KOPT-K1 (cell line): ENCODE results near the gene ART5.

Source experiments
- H3K27ac ChIP-seq: fragments of 200-600 bp; sonication (generic); 2 replicates; pipeline ENCODE4 v1.5.1; 2016; ENCODE audit warnings: antibody characterized with exemption, mild to moderate bottlenecking, low read depth, low read length; ENCODE audit not compliant: poor library complexity, severe bottlenecking
- H3K36me3 ChIP-seq: fragments of 200-600 bp; sonication (generic); 2 replicates; pipeline ENCODE4 v1.5.1; 2017; ENCODE audit warnings: antibody characterized with exemption, mild to moderate bottlenecking, low read length, moderate library complexity; ENCODE audit not compliant: insufficient read depth
- H3K9me3 ChIP-seq: fragments of 200-600 bp; sonication (generic); 2 replicates; pipeline ENCODE4 v1.5.1; 2017; ENCODE audit warnings: antibody characterized with exemption, low read length, mild to moderate bottlenecking; ENCODE audit not compliant: insufficient read depth, poor library complexity, severe bottlenecking

ART5 gene

GRCh38 chr11:3642071-3642951 lies 519 bp upstream of the ART5 start:
- Histone ChIP-seq H3K36me3 (no peaks in the 10 kb centered on the region), H3K27ac (no peak overlapping the region), H3K9me3 (peaks cover 29% of the 10 kb centered on the region)

GRCh38 chr11:3641191-3641590 lies 601 bp downstream of the ART5 start:
- peaks cover 29% of the 10 kb centered on the region for H3K9me3 ChIP-seq
- H3K36me3 ChIP-seq = no peaks in the 10 kb centered on the region
- no peak overlapping the region for H3K27ac ChIP-seq

GRCh38 chr11:3639841-3640240 lies 2.0 kb downstream of the ART5 start:
- H3K36me3 ChIP-seq = no peaks in the 10 kb centered on the region
- H3K27ac ChIP-seq = no peak overlapping the region
- peaks cover 20% of the 10 kb centered on the region for H3K9me3 ChIP-seq

- Histone ChIP-seq H3K9me3 (peaks cover 6% of the 10 kb centered on the region), H3K27ac (no peak overlapping the region), H3K36me3 (no peaks in the 10 kb centered on the region)
Observed at GRCh38 chr11:3638513-3638912, 3.3 kb downstream of the ART5 start.

- no peak overlapping the region for H3K27ac ChIP-seq
- no peaks in the 10 kb centered on the region for H3K9me3 ChIP-seq
- H3K36me3 ChIP-seq = no peaks in the 10 kb centered on the region
Observed at GRCh38 chr11:3637201-3637600, 4.6 kb downstream of the ART5 start.

GRCh38 chr11:3635641-3636375 lies 6.0 kb downstream of the ART5 start:
- Histone ChIP-seq H3K9me3 (no peaks in the 10 kb centered on the region), H3K27ac (no peak overlapping the region), H3K36me3 (no peaks in the 10 kb centered on the region)

GRCh38 chr11:3632070-3632660 lies 9.6 kb downstream of the ART5 start:
- no peaks in the 10 kb centered on the region for H3K9me3 ChIP-seq
- H3K36me3 ChIP-seq = no peaks in the 10 kb centered on the region
- no peak overlapping the region for H3K27ac ChIP-seq

- H3K9me3 ChIP-seq = no peaks in the 10 kb centered on the region
- no peak overlapping the region for H3K27ac ChIP-seq
Observed at GRCh38 chr11:3631331-3631730, 10.5 kb downstream of the ART5 start.

GRCh38 chr11:3627291-3627690 lies 14.5 kb downstream of the ART5 start:
- H3K36me3 ChIP-seq = no peaks in the 10 kb centered on the region
- no peak overlapping the region for H3K27ac ChIP-seq
- H3K9me3 ChIP-seq = no peaks in the 10 kb centered on the region

More at GRCh38 chr11:3631331-3631730, 10.5 kb downstream of the ART5 start:
- H3K36me3 ChIP-seq = no peaks in the 10 kb centered on the region

GRCh38 chr11:3626250-3626960 lies 15.4 kb downstream of the ART5 start:
- Histone ChIP-seq H3K9me3 (no peaks in the 10 kb centered on the region), H3K36me3 (no peaks in the 10 kb centered on the region), H3K27ac (no peak overlapping the region)

- Histone ChIP-seq H3K36me3 (no peaks in the 10 kb centered on the region), H3K27ac (no peak overlapping the region)
Observed at GRCh38 chr11:3623767-3624458, 17.9 kb downstream of the ART5 start.

GRCh38 chr11:3623121-3623520 lies 18.7 kb downstream of the ART5 start:
- Histone ChIP-seq H3K27ac (no peak overlapping the region), H3K36me3 (no peaks in the 10 kb centered on the region), H3K9me3 (no peaks in the 10 kb centered on the region)

More at GRCh38 chr11:3623767-3624458, 17.9 kb downstream of the ART5 start:
- H3K9me3 ChIP-seq = no peaks in the 10 kb centered on the region

- H3K9me3 ChIP-seq = no peaks in the 10 kb centered on the region
- no peak overlapping the region for H3K27ac ChIP-seq
Observed at GRCh38 chr11:3622521-3622920, 19.3 kb downstream of the ART5 start.

GRCh38 chr11:3617990-3618389 lies 23.8 kb downstream of the ART5 start:
- Histone ChIP-seq H3K36me3 (no peaks in the 10 kb centered on the region), H3K9me3 (no peaks in the 10 kb centered on the region), H3K27ac (no peak overlapping the region)

More at GRCh38 chr11:3622521-3622920, 19.3 kb downstream of the ART5 start:
- H3K36me3 ChIP-seq = no peaks in the 10 kb centered on the region
